Lower leg skin (tissue), 3 donors: ENCODE measurements around the gene SHISA6.

ENCODE experiments used
- CTCF ChIP-seq, 3 donors: fragments of 450-650 bp; IDR thresholded peaks; one replicate each; pipeline ENCODE4 v1.5.1; 2016; ENCODE audit warnings: antibody characterized with exemption in 3 of 3, mild to moderate bottlenecking in 3 of 3, moderate library complexity in 2 of 3
- POLR2A ChIP-seq, 2 donors: fragments of 450-650 bp; IDR thresholded peaks; one replicate each; pipeline ENCODE4 v1.6.1; 2016 to 2017; ENCODE audit warnings: antibody characterized with exemption in 2 of 2, mild to moderate bottlenecking in 1 of 2, moderate library complexity in 1 of 2

- TF ChIP-seq CTCF (IDR thresholded peaks at IDR 0.05), result no peak
- TF ChIP-seq POLR2A (IDR thresholded peaks at IDR 0.05), result no peak
Observed at GRCh38 chr17:11495613-11496012, 254.6 kb downstream of the SHISA6 start.
